ENCODE data around the gene NRIP1.

- TF ChIP-seq POLR2A (IDR thresholded peaks at IDR 0.05) (no peak), CTCF (IDR thresholded peaks at IDR 0.05) (no peak), EP300 (IDR thresholded peaks at IDR 0.05) (no peak), POLR2AphosphoS5 (IDR thresholded peaks at IDR 0.05) (no peak)
Observed at GRCh38 chr21:14957836-14958235, 107.0 kb downstream of the NRIP1 start.

Data from suprapubic skin (tissue), 4 donors.